Gastrocnemius medialis (tissue), 4 donors: Measurements from ENCODE around the gene ZDHHC18. TPM values are rescaled to one million over a fixed set of nuclear protein-coding genes. Genes with fewer than 3 reads are reported as not detected.

Source experiments
- total RNA-seq, 4 donors: library from RNA; depleted of rRNA; stranded (reverse); fragments of >200 nt; gene quantifications; one replicate each; pipeline versions ENCODE4 v1.1.0 to v1.2.3, GENCODE V29; 2016

The ZDHHC18 gene
- total RNA-seq, 4 donors from 2014 or later, result 8.1 to 16.3 (median 12.5) TPM

Other genes with a start within 250 kb of the ZDHHC18 start
- 10 to 100 TPM; 22.3 to 51.0 (median 35.0) TPM for gene ARID1A, start 130.7 kb upstream of the ZDHHC18 start, total RNA-seq
- gene PIGV, start 38.7 kb upstream of the ZDHHC18 start, total RNA-seq, result 10 to 100 TPM in 1 of 4 donors, 1 to 10 TPM in 3; 2.9 to 16.0 (median 5.8) TPM
- gene SFN, start 36.5 kb downstream of the ZDHHC18 start, total RNA-seq, result 1 to 10 TPM in 1 of 4 donors, under 1 TPM in 1, not detected in 2; 0.36 to 1.5 TPM
- 10 to 100 TPM in 1 of 4 donors, 1 to 10 TPM in 3; 8.9 to 10.0 (median 9.8) TPM for gene GPN2, start 63.6 kb downstream of the ZDHHC18 start, total RNA-seq
- gene GPATCH3, start 73.8 kb downstream of the ZDHHC18 start, total RNA-seq, result 10 to 100 TPM; 13.7 to 20.4 (median 16.9) TPM
- under 1 TPM in 1 of 4 donors, not detected in 3; 0.31 TPM for gene NR0B2, start 87.3 kb downstream of the ZDHHC18 start, total RNA-seq
- 10 to 100 TPM; 39.9 to 83.5 (median 70.6) TPM for gene NUDC, start 95.1 kb downstream of the ZDHHC18 start, total RNA-seq
- gene KDF1, start 133.8 kb downstream of the ZDHHC18 start, total RNA-seq, result under 1 TPM in 1 of 4 donors, not detected in 3; 0.15 TPM
- 1 to 10 TPM; 1.2 to 5.1 (median 2.0) TPM for gene TRNP1, start 167.0 kb downstream of the ZDHHC18 start, total RNA-seq
- gene TENT5B, start 186.2 kb downstream of the ZDHHC18 start, total RNA-seq, result 1 to 10 TPM in 3 of 4 donors, under 1 TPM in 1; 0.53 to 3.3 (median 1.5) TPM